Cardiac septum (tissue), 1 donor: ENCODE measurements around the gene DLGAP1. TPM values are rescaled to one million over a fixed set of nuclear protein-coding genes. Genes with fewer than 3 reads are reported as not detected.

Experiments used
- DNase-seq: peaks from one replicate; pipeline ENCODE4 v3.0.0-alpha.2; 2020; ENCODE audit warnings: low spot score
- intact Hi-C: fragments of 100-400 bp; cut with DNase I; formaldehyde crosslinking; loops from one replicate; pipeline ENCODE4 v1.14.0; 2022
- total RNA-seq: library from RNA; stranded (reverse); fragmentation: NEBNext Ultra II Directional; extraction: Animal tissue kit (Norgen Biotek cat#: 25700); gene quantifications from one replicate; pipeline ENCODE4 v1.2.1, GENCODE V29; 2021
- donor health status: DM: no; HTN: no; CAD: no.

Gene DLGAP1
- total RNA-seq, 1 donor from 2014 or later, result 6.5 TPM

DNA sequence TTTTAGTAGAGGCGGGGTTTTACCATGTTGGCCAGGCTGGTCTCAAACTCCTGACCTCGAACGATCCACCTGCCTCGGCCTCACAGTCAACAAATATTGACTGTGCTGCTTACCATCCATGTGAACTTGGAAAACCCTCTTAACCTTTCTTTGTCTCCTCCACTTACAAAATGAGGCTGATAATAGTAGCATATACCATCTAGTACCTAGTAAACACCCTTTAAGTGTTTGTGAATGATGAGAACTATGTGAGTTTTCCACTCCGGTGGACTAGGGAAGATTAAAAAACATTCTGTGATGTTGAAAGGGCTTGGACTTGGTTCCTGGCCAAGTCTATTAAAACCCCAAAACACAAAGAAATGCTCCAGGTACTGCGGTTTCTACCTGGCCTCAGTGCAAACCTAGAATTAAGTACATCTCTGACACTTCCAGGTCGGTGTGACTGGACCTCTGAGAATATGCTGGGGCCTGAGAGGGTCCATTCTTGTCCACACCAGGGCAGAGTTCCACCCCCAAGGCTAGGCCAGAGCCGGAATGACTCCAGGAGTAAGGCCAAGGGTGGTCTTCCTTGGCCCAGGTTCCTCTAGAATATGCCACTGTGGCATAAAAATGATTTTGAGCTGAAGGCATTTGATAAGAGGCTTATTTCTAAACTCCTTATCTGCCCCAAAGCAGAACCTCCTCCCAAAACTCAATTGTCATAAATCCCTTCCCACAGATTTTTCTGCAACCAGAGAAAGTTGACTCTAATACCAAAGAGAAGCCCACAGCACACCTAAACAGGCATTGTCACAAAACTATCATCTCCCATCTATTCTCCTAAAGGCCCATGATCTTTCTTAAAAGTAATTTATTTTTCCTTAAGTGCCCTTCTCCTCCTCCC is 787.6 kb downstream of the DLGAP1 start:
- DNase-seq, result no peak
- intact Hi-C loops, result loop anchor here (2.0 to 5.0 kb wide), 3 partner anchors 75 to 387 kb away; partner anchors contain the start of gene TGIF1

DNA sequence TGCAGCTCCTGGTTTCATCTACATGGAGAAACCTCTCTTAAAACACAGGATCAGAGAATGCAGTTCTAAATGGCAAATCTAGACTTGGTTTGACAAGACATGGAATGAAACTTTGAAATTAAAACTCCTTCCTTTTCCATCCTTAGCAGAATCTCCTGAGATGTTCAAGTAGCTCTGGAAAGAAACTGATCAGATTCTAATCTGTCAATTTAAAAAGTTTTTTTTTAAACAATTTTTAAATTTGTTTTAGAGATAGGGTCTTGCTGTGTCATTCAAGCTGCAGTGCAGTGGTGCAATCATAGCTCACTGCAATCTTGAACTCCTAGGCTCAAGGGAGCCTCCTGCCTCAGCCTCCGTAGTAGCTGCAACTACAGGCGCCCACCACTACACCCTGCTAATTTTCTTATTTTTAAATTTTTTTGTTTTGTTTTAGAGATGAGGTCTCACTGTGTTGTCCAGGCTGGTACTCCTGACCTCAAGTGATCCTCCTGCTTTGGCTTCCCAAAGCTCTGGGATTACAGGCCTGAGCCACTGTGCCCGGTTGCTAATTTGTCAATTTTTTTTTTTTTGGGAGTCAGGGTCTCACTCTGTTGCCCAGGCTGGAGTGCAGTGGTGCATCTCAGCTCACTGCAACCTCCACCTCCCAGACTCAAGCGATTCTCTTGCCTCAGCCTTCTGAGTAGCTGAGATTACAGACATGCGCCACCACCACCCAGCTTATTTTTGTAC is 788.4 kb downstream of the DLGAP1 start:
- DNase-seq, result no peak
- intact Hi-C loops, result loop anchor here (2.0 to 5.0 kb wide), 3 partner anchors 74 to 386 kb away; partner anchors contain the start of gene TGIF1

DNA sequence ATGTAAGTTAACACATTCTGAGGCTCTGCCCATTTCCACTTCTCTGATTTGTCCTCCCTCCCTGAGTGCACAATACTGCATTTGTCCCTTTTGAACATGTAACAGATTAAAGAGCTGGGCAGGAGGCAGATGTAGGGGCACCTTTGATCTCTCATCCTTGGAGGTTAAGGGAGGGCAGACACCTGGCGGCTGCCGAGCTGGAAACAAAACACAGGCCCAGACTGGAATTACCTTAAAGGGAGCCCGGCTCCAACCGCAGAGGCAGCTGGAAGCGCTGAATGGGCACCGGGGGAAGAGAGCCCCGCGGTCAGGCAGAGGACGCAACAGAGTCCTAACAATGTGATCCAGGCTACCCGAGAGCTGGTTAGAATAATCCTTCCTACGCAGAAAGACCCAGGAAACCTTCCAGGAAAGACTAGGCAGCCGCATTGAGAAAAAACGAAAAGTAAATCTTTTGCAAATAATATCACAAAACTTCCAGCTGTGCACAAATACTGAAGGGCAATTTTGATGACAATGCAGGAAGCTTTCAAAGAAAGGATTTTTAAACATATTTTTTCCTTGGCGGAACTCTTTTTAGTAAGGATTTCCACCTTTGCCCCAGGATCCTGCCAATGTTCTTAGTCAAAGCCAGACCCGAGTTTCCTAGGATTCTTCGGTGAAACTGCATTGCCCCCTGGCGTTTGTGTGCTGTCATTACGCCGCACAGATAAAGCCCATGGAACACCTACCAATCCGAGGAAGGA is 789.2 kb downstream of the DLGAP1 start:
- peak; percentile 85 for DNase-seq
- intact Hi-C loops, result loop anchor here (2.0 to 5.0 kb wide), 3 partner anchors 74 to 385 kb away; partner anchors contain the start of gene TGIF1

DNA sequence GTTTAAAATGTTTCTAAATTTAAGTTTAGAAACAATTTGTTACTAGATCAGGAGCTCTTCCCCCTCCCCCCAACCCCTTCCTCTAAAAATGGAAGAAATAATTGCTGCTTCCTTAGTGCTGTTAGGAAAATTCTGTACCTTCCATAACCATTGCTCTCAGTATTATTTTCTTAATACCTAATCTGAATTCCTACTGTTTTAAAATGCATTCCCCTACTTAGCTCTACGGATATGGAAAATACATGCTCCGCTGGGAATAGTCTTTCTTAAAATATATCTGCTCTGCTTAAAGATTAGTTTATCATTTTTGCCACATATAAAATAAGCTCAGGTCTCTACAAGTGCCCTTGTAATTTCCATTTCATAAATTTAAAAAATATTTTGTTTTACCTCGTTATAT is 789.9 kb downstream of the DLGAP1 start:
- intact Hi-C loops, result loop anchor here (5.0 kb wide), 2 partner anchors 73 to 213 kb away; partner anchors contain the start of gene TGIF1
- no peak for DNase-seq

DNA sequence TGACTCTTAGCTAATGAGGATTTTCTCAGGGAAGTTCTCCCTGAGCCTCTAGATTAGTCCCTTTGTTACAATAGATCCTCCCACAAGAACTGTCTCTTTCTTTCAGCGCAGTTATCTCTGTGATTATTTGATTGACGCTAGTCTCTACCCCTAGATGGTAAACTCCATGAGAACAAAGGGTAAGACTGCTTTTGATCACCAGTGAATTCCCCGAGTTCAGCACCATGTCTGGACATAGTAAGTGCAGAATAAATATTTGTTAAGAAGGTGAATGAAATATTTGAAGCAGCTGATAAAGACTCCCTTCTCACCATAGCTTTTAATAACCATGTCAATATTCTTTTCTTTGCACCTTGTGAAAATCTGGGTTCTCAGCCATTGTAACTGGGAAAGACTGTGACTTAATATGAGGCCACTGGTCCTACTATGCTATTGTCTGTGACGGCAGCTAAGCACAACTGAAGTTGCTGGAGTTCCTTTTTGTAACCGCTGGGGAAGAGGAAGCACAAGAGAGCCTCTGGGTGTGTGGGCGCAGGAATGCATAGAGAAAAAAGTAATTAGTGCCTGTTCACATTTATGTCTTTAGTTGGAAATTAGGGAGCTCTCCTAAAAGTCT is 790.4 kb downstream of the DLGAP1 start:
- no peak for DNase-seq
- intact Hi-C loops, result loop anchor here (5.0 kb wide), 2 partner anchors 72 to 212 kb away; partner anchors contain the start of gene TGIF1

DNA sequence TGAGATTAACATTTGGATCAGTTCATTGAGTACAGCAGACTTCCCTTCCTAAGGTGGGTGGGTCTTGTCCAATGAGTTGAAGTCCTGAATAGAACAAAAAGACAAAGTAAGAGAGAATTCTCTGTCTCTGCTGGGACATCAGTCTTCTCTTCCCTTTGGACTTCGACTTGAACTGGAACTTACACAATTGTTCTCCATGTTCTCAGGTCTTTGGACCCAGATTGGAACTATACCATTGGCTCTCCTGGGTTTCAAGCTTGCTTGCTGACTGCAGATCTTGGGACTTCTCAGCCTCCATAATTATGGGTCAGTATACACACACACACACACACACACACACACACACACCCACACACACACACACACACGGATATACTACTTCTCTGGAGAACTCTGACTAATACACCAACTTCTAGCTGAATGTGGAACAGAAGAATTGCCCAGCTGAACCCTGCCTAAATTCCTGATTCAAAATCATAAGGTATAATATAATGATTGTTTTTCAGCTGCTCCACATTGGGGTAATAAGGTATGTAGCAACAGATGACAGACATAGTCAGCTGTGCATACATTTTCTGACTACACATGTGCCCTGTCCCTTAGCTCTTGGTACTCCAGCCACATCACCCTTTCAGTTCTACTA is 791.1 kb downstream of the DLGAP1 start:
- no peak for DNase-seq
- intact Hi-C loops, result no loop called here

DNA sequence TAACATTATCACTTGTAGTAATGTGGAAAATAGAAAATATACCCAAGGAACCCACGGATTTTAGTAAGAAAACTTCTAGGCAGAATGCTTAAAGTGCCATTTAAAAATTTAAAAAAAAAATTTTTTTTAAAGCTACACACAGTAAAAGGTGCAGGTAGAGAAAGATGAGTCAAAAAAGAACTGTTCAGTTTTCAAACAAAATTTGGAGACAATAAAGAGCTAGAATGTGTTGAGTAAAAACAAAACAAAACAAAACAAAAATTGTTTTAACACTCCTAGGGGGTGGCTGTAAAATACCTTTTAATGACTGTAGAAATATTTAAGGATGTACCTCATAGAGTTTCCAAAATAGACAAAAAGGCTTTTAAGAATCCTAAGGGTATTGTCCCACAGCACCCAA is 793.1 kb downstream of the DLGAP1 start:
- DNase-seq, result no peak
- intact Hi-C loops, result no loop called here

DNA sequence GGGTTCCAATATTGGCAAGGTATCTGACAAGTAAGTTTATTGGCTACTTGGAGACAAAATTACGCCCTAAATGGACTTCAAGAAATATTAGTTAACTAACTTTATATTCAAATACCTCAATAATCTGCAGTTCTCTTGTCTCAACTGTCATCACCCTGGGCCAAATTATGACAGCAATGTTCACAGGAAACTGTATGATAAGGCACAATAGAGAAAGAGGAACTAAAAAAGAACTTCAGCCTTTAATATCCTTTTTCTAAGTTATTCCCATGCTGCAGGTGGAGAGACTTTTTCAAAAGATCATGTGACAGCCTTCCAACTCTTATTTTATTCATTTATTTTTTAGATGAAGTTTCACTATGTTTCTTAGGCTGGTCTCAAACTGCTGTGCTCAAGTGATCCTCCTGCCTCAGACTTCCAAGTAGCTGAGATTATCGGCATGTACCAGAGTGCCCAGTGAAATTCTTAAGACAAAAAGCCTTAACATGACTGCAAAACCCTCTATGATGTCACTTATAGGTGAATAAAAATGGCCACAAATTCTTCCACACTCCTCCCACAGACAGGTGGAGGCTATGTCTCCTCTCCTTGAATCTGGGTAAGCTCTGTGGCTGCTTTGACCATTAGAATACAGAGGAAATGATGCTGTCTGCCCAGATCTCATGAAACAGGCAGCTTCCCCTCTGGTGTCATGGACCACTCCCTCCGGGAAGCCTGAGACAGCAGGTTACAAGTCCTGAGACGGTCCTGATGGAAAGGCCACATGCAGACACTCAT is 794.2 kb downstream of the DLGAP1 start:
- intact Hi-C loops, result no loop called here
- DNase-seq, result no peak

DNA sequence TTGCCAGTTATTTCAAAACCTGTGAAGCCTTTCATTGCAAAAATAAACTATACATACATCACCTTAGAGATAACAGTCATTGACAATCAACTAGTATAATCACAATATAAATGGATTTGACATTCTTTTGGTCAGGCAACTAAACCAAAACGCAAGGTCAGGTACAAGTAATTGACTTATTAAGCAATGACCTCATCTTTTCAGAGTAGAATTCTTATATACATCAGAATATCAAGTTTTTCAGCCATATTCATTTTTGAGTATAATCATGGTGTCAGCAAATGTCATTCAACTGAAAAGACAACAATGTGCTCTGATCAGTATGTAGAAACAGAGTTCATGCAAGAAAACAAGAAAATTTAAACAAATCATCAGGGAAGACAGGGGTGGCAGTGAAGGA is 796.6 kb downstream of the DLGAP1 start:
- intact Hi-C loops, result no loop called here
- DNase-seq, result no peak

DNA sequence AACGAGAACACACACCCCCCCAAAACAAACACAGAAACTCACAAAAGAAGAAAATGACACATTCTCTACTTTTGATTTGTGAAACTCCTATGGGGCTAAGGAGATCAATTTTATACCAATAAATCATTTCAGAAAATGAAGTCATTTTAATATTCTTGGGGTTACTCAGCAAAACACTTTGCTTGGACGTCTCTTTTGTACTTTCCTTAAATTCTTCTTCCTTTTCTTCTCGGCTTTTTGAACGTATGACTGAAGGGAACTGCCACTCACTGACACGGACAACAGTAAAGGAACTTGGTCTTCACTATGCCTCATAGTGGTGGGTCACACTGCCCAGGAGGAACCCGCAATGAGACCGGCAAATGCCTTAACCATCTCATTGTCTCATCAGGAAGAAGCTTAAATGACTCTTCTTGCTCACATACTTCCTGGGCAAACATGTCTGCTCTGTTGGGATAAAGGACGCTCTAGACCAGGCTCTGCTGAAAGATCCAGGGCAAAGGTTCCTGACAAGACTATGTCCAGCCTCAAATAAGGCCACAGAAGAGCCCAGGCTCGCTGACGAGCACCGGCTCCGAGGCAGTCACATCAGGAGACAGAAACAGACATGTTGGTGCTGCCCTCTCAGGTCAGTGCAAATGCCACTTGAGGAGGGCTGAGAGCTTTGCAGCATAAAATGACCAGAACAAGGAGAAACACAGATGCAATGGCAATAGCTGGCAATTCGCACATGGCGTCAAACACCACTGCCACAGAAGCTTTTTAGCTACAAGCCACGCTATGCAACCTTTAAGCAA is 799.7 kb downstream of the DLGAP1 start:
- DNase-seq, result no peak
- intact Hi-C loops, result no loop called here

DNA sequence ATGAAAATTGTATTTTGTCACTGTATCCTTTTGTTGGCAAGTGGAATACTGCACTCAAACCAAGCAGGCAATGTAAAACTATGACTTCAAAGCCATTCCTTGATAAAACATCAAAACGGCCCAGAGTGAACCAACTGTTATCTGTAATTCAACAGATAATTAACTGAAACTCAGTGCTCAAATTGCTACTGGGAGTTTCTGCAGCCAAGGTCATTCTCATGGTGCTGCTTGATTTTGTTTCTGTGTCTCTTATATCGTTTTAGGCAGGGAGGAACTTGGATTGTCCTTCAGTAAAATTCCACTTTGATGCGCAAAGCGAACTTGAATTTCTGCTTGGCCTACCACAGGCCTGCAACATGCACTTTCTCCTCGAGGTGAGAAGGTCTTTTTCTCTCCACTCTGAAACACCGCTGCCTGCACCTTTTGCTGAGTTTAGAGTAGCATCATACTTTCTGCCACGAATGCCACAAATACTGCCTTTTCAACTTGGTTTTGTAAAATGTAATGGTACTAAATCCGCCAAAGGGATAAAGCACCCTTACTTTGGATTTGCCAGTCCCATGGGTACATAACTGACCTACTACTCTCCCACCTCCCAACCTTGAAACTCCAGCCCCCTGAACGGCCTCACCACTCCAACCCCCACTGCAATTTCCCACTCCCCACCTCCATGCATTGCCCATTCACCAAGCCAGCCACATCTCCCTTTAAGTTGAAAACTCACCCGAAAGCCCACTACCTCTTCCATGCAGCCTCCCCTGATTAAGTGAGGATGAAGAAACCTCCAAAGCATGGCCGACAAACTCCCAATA is 800.5 kb downstream of the DLGAP1 start:
- DNase-seq, result no peak
- intact Hi-C loops, result no loop called here

DNA sequence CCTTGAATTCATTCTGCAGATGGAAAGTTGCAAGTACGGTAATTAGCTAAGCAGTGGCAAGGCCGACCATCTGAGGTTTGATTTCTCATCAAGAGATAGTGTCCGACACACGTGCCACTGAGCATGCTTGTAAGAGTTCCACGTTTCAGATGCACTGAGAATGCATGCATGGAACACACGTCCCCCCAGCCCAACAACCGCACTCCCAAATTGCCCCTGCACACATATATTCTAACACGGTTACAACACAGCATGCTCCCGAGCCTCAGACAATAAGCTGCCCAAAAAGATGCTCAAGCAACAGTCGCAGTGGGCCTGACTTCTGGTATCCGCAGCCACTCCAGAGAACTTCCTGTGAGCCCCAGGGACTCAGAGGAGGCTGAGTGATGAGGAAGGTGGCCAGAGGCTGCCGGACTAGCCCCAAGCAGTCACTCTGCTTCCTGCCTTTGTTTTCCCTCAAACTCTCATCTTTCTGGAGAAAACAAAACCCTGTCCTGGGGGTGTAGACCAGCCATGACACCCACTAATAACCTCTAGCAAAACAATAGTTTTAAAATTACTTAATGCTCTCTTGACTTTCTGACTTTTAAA is 801.2 kb downstream of the DLGAP1 start:
- DNase-seq, result no peak
- intact Hi-C loops, result no loop called here

DNA sequence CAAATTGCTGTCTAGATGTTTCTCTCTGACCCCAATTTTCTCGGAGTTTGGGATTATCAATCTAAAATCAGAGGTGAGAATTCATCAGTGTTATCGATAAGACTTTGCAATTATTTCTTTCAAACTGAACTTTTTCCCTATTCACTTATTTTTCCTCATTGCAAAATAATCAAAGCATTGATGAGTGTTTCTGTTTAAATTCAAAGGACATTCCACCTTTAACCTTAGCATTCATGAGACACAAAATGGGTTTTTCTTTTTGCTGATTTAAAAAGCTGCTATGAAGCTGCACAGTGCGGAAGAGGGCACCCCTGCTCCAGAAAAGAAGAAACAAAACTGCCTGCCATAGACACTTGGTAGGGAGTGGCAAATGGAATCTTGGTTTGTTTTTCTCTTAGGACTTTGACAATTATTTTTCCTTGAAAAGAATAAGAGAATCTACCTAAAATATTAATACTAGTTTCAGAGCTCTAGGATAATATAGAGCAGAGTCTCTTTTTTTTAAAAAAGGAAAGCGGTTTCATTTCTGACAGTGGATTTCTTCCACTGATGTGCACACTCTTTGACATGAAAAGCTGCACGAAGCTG is 801.8 kb downstream of the DLGAP1 start:
- intact Hi-C loops, result no loop called here
- DNase-seq, result no peak

DNA sequence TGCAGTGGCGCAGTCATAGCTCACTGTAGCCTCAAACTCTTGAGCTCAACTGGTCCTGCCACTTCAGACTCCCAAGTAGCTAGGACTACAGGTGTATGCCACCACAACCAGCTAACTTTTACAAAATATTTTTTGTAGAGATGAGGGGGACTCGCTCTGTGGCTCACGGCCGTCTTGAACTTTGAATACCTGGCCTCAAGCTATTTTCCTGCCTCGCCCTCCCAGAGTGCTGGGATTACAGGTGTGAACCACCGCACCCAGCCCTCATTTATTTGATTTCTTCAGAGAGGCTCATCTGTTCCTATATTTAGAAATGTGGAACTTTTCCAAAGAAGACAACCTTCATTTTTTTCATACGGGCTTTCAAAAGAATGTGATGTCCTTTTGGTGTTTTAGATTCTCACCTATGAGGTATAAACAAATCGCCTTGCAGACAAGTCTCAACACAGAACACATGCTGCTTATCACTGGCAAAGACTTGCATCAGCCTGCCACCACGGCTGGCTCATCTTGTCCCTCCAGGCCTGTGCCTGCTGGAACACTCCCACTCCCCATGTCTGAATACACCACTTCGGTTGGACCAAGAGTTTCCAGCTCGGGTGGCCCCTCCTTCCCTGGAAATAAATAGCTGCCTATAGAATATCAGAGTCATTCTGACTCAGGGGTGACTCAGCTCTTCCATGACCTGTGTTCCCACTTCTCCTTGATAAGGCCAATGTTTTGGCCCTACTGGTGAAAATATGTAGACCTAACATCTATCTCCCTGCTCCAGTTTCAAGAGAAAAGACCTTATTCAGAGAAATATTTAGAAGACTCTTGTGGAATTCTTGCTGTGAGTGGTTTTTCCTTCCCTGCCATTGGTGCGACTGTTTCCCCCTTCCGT is 802.5 kb downstream of the DLGAP1 start:
- intact Hi-C loops, result loop anchor here (1.0 kb wide), 1 partner anchor 28 kb away; no protein-coding TSS in a partner anchor
- peak; percentile 86 for DNase-seq

DNA sequence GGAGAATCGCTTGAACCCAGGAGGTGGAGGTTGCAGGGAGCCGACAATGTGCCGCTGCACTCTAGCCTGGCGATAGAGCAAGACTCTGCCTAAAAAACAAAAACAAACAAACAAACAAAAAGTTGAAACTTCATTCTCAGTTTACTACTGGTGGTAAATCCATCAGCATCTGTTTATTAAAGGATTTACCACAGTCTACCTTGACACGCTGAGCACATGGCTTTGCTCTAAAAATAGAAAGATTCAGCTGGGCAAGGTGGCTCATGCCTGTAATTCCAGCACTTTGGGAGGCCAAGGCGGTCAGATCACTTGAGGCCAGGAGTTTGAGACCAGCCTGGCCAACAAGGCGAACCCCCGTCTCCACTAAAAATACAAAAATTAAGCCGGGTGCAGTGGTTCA is 803.8 kb downstream of the DLGAP1 start:
- intact Hi-C loops, result no loop called here
- DNase-seq, result no peak
